ENCODE measurements around the gene EGFR.

- TF ChIP-seq CTCF (conservative IDR thresholded peaks at IDR 0.05) (no peak), ZFX (IDR thresholded peaks at IDR 0.05) (no peak)
Observed at GRCh38 chr7:55140941-55141278, 122.1 kb downstream of the EGFR start.

Measured in C4-2B (cell line).